GM12864 (cell line): ENCODE measurements around the gene HBP1.

Experiments used
- DNase-seq: peaks from one replicate; pipeline ENCODE4 v3.0.0-alpha.2; 2011; ENCODE audit warnings: low read depth
- H3K4me3 ChIP-seq: 2 replicates; pipeline ENCODE4 v1.5.1; 2011; ENCODE audit warnings: mild to moderate bottlenecking, low read depth, low read length, control low read depth
- CTCF ChIP-seq: IDR thresholded peaks from 2 replicates; pipeline ENCODE4 v1.5.1; 2011; ENCODE audit warnings: low read depth, mild to moderate bottlenecking, moderate library complexity, low read length, control low read depth, inconsistent platforms; ENCODE audit errors: missing control alignments

HBP1 gene

GRCh38 chr7:107168233-107169119, at the start of gene HBP1:
Gene HBP1 (plus strand): TSS chr7:107169003. CDS start chr7:107179894, 10,891 bp downstream.
- H3K4me3 ChIP-seq: peak within 1 kb of the TSS; percentile 71
- TF ChIP-seq CTCF: no peak
- peak; percentile 99 for DNase-seq

- no peak for DNase-seq
- no peak for TF ChIP-seq CTCF
- no peak overlapping the region for H3K4me3 ChIP-seq
Measured at GRCh38 chr7:107119376-107120105, 49.3 kb upstream of the HBP1 start.

GRCh38 chr7:107122486-107122911, 46.3 kb upstream of the HBP1 start:
- TF ChIP-seq CTCF: no peak
- DNase-seq: no peak
- H3K4me3 ChIP-seq: no peak overlapping the region

GRCh38 chr7:107123392-107123791, 45.4 kb upstream of the HBP1 start:
- no peak for TF ChIP-seq CTCF
- DNase-seq: no peak
- no peak overlapping the region for H3K4me3 ChIP-seq

- no peak for DNase-seq
- H3K4me3 ChIP-seq: no peak overlapping the region
- TF ChIP-seq CTCF: no peak
Measured at GRCh38 chr7:107125475-107125874, 43.3 kb upstream of the HBP1 start.

GRCh38 chr7:107128217-107128616, 40.6 kb upstream of the HBP1 start:
- no peak for TF ChIP-seq CTCF

GRCh38 chr7:107128748-107129147, 40.1 kb upstream of the HBP1 start:
- H3K4me3 ChIP-seq: no peak overlapping the region
- DNase-seq: no peak
- no peak for TF ChIP-seq CTCF

More at GRCh38 chr7:107128217-107128616, 40.6 kb upstream of the HBP1 start:
- no peak for DNase-seq
- H3K4me3 ChIP-seq: no peak overlapping the region
